GM18507 (cell line): ENCODE results near the gene CCR7.
A peak's percentile ranks its signal among the peaks of the same experiment; 100 is the strongest.
"Not testable (repeated sequence)": the region's sequence is repeated elsewhere in the genome, so short reads cannot be mapped to it uniquely, and the experiment has no call there.

Experiments
- DNase-seq: peaks from one replicate; pipeline ENCODE4 v3.0.0; 2011; ENCODE audit warnings: low read depth; ENCODE audit not compliant: insufficient read length; ENCODE audit errors: extremely low spot score
- FAIRE-seq: peaks from 2 replicates; lab custom pipeline; 2011; peaks lifted over from hg19 to GRCh38; lab: Jason Lieb, UNC

The CCR7 gene

GRCh38 chr17:40597556-40598300 lies 32.5 kb upstream of the CCR7 start:
- no peak for DNase-seq
- FAIRE-seq: peak; percentile 78

- FAIRE-seq: no peak
- DNase-seq: no peak
These were observed 31.9 kb upstream of the CCR7 start for GRCh38 chr17:40597156-40597555.

GRCh38 chr17:40596261-40596919 lies 31.1 kb upstream of the CCR7 start:
- DNase-seq (no peak), FAIRE-seq (peak; percentile 70)

- FAIRE-seq: no peak
- no peak for DNase-seq
These were observed 25.5 kb upstream of the CCR7 start for GRCh38 chr17:40590742-40591141.

GRCh38 chr17:40588552-40588951 lies 23.3 kb upstream of the CCR7 start:
- no peak for FAIRE-seq
- no peak for DNase-seq

- FAIRE-seq: peak; percentile 55
These were observed 21.0 kb upstream of the CCR7 start for GRCh38 chr17:40586264-40586663.

GRCh38 chr17:40584950-40585349 lies 19.7 kb upstream of the CCR7 start:
- not testable (repeated sequence) for DNase-seq, FAIRE-seq

More at GRCh38 chr17:40586264-40586663, 21.0 kb upstream of the CCR7 start:
- not testable (repeated sequence) for DNase-seq

GRCh38 chr17:40582328-40582901 lies 17.1 kb upstream of the CCR7 start:
- peak; percentile 97 for FAIRE-seq
- DNase-seq: no peak

GRCh38 chr17:40580140-40580539 lies 14.9 kb upstream of the CCR7 start:
- FAIRE-seq (no peak), DNase-seq (no peak)

GRCh38 chr17:40579471-40579870 lies 14.2 kb upstream of the CCR7 start:
- DNase-seq: no peak
- no peak for FAIRE-seq

- no peak for DNase-seq
- FAIRE-seq: peak; percentile 95
These were observed 12.4 kb upstream of the CCR7 start for GRCh38 chr17:40577611-40578065.

- DNase-seq (no peak), FAIRE-seq (no peak)
These were observed 11.0 kb upstream of the CCR7 start for GRCh38 chr17:40576113-40576740.

- no peak for FAIRE-seq
These were observed 9.0 kb upstream of the CCR7 start for GRCh38 chr17:40574292-40574691.

GRCh38 chr17:40572245-40572993 lies 7.1 kb upstream of the CCR7 start:
- peak; percentile 44 for FAIRE-seq
- not testable (repeated sequence) for DNase-seq

More at GRCh38 chr17:40574292-40574691, 9.0 kb upstream of the CCR7 start:
- no peak for DNase-seq

- no peak for FAIRE-seq
- DNase-seq: no peak
These were observed 3.0 kb upstream of the CCR7 start for GRCh38 chr17:40568074-40568836.

- FAIRE-seq (no peak), DNase-seq (no peak)
These were observed 2.1 kb upstream of the CCR7 start for GRCh38 chr17:40567377-40567776.

- FAIRE-seq (peak; percentile 50), DNase-seq (no peak)
These were observed 617 bp upstream of the CCR7 start for GRCh38 chr17:40565769-40566409.

- FAIRE-seq: peak; percentile 31
- DNase-seq: no peak
These were observed 933 bp downstream of the CCR7 start for GRCh38 chr17:40564195-40564882.
